HepG2 (cell line): ENCODE results near the gene ZC3H18. TPM values are rescaled to one million over a fixed set of nuclear protein-coding genes. Genes with fewer than 3 reads are reported as not detected.

Experiments used
- CTCF ChIP-seq: sonication (generic); formaldehyde crosslinking; IDR thresholded peaks from 2 replicates; pipeline ENCODE4 v1.5.0; 2020; ENCODE audit warnings: mild to moderate bottlenecking, missing genetic modification reagents, moderate library complexity
- ETV5 ChIP-seq: IDR thresholded peaks from 2 replicates; pipeline ENCODE4 v1.6.1; 2018; ENCODE audit warnings: missing biosample characterization, missing genetic modification reagents, inconsistent platforms, borderline replicate concordance
- FOSL2 ChIP-seq: sonication (generic); formaldehyde crosslinking; IDR thresholded peaks from 2 replicates; pipeline ENCODE4 v1.4.0; 2020; ENCODE audit warnings: missing genetic modification reagents
- KDM2A ChIP-seq: sonication (generic); formaldehyde crosslinking; IDR thresholded peaks from 2 replicates; pipeline ENCODE4 v1.4.0; 2020; ENCODE audit warnings: low read depth, missing genetic modification reagents, borderline replicate concordance
- MAZ ChIP-seq, 2 experiments: sonication (generic) in 1 of 2; formaldehyde crosslinking in 1 of 2; IDR thresholded peaks; 2 replicates each; pipeline versions ENCODE4 v1.5.0 to v1.6.1; 2012 to 2020; ENCODE audit warnings: low read depth in 2 of 2, mild to moderate bottlenecking in 2 of 2, borderline replicate concordance in 1 of 2, improper control_type of control experiment in 1 of 2, low read length in 1 of 2, missing genetic modification reagents in 1 of 2, moderate library complexity in 1 of 2
- MIER2 ChIP-seq: IDR thresholded peaks from 2 replicates; pipeline ENCODE4 v1.6.1; 2016; ENCODE audit warnings: missing biosample characterization, missing genetic modification reagents
- RAD21 ChIP-seq: fragments of 450-650 bp; formaldehyde crosslinking; IDR thresholded peaks from 2 replicates; pipeline ENCODE4 v1.5.0; 2020; ENCODE audit warnings: mild to moderate bottlenecking
- TEAD3 ChIP-seq: optimal IDR thresholded peaks from 2 replicates; pipeline ENCODE3; 2016; ENCODE audit warnings: borderline replicate concordance
- TFDP2 ChIP-seq: sonication (generic); formaldehyde crosslinking; IDR thresholded peaks from 2 replicates; pipeline ENCODE4 v1.4.0; 2020; ENCODE audit warnings: missing genetic modification reagents
- THAP11 ChIP-seq: IDR thresholded peaks from 2 replicates; pipeline ENCODE4 v1.6.1; 2016; ENCODE audit warnings: missing biosample characterization, missing genetic modification reagents
- ZFY ChIP-seq: sonication (generic); formaldehyde crosslinking; IDR thresholded peaks from 2 replicates; pipeline ENCODE4 v1.4.0; 2020; ENCODE audit warnings: missing genetic modification reagents
- ZNF3 ChIP-seq: IDR thresholded peaks from 2 replicates; pipeline ENCODE4 v1.7.0; 2017; ENCODE audit warnings: inconsistent platforms
- ZNF317 ChIP-seq: sonication (generic); formaldehyde crosslinking; IDR thresholded peaks from 2 replicates; pipeline ENCODE4 v1.5.0; 2020; ENCODE audit warnings: mild to moderate bottlenecking, missing genetic modification reagents
- ZNF337 ChIP-seq: sonication (generic); formaldehyde crosslinking; IDR thresholded peaks from 2 replicates; pipeline ENCODE4 v1.5.1; 2020; ENCODE audit warnings: missing genetic modification reagents, low read depth, mild to moderate bottlenecking, borderline replicate concordance
- polyA plus RNA-seq, 8 experiments: library from polyadenylated mRNA; depleted of rRNA in 3 of 8; stranded (reverse) in 7 of 8; unstranded in 1 of 8; fragments of >200 nt; fragmentation: Illumina TruSeq in 4 of 8; extraction: Trizol in 4 of 8; gene quantifications; 2 replicates each; pipeline versions ENCODE4 v1.2.1 to v1.2.3, GENCODE V29; 2011 to 2016; ENCODE audit warnings: low read depth in 4 of 8, missing spikeins in 1 of 8, mixed read lengths in 1 of 8; ENCODE audit not compliant: insufficient read depth in 1 of 8
- total RNA-seq, 5 experiments: library from RNA; depleted of rRNA; stranded (reverse); fragments of >200 nt; fragmentation: Illumina TruSeq; extraction: Trizol; gene quantifications; 2 replicates each; pipeline ENCODE4 v1.2.3, GENCODE V29; 2016; ENCODE audit warnings: low read depth in 1 of 5
- TF ChIP-seq, protein P1 (sequence below): sonication (generic); formaldehyde crosslinking; IDR thresholded peaks from 2 replicates; pipeline ENCODE4 v1.4.0; 2020; ENCODE audit warnings: missing genetic modification reagents, borderline replicate concordance
- TF ChIP-seq, protein P2 (sequence below): sonication (generic); formaldehyde crosslinking; IDR thresholded peaks from 2 replicates; pipeline ENCODE4 v1.5.1; 2020; ENCODE audit warnings: mild to moderate bottlenecking, missing genetic modification reagents, moderate library complexity

The ZC3H18 gene
- total and polyA plus RNA-seq, 2 of the 13 experiments (the other 11 are each of a cell fraction or from before 2014, with no cell fraction given), result 11.2 to 27.4 TPM

DNA sequence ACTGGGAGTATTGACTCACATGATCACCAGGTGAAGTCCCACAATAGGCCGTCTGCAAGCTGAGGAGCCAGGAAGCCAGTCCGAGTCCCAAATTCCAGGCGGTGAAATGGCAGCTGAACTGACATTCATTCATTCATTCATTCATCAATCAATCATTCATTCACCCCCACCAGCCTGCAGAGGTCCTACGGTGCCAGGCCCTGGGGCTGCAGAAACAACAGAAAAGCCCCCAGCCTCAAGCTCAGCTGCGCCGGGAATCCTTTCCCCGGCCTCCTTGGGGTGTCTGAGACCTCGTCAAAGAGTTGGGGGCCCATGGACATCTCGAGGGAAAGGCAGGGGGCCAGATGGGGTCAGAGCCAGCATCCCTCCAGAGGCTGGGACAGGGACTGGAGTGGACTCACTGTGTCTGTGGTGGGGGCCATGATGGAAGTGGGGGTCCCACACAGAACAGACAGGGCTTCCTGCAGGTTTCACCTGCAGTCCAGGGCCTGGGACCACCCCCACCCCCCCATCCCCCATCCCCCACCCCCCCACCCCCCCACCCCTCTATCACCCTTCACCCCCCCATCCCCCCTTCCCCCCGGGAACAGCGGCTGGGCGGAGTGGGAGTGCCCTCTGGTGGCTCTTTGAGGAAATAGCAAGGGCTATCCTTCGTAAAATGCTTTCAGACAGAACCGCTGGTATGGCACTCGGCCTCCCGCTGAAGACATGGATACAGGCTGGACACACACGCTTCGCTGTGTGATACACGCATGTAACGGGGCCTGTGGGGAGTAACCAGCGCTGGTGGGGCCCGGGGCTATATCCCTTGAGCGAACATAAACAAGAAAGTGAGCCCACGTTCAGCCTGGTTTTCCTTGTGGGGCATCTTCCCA lies 8.5 kb upstream of the ZC3H18 start (continued):
- TF ChIP-seq ETV5 (CRISPR knock-in tag) (0 out of 2 replicates have a peak, but pooled peaks have one; percentile 16), ZNF317 (CRISPR knock-in tag) (0 out of 2 replicates have a peak, but pooled peaks have one; percentile 46), TFDP2 (CRISPR knock-in tag) (no peak), ZNF3 (CRISPR knock-in tag) (no peak), ZFY (CRISPR knock-in tag) (no peak), MAZ (IDR thresholded peaks at IDR 0.05; ENCODE audit: borderline replicate concordance, low read depth, low read length) (peak; percentile 71; the same call in 1 of the 2 replicates), MAZ (CRISPR knock-in tag; IDR thresholded peaks at IDR 0.05; ENCODE audit: low read depth) (no peak), RAD21 (peak; percentile 65), MIER2 (CRISPR knock-in tag) (peak; percentile 79), FOSL2 (no peak), TEAD3 (peak; percentile 75), KDM2A (CRISPR knock-in tag) (0 out of 2 replicates have a peak, but pooled peaks have one; percentile 63), CTCF (CRISPR knock-in tag) (peak; percentile 84), THAP11 (CRISPR knock-in tag) (peak; percentile 16; the same call in 1 of the 2 replicates), ZNF337 (CRISPR knock-in tag) (no peak)
- TF ChIP-seq, protein P1, sequence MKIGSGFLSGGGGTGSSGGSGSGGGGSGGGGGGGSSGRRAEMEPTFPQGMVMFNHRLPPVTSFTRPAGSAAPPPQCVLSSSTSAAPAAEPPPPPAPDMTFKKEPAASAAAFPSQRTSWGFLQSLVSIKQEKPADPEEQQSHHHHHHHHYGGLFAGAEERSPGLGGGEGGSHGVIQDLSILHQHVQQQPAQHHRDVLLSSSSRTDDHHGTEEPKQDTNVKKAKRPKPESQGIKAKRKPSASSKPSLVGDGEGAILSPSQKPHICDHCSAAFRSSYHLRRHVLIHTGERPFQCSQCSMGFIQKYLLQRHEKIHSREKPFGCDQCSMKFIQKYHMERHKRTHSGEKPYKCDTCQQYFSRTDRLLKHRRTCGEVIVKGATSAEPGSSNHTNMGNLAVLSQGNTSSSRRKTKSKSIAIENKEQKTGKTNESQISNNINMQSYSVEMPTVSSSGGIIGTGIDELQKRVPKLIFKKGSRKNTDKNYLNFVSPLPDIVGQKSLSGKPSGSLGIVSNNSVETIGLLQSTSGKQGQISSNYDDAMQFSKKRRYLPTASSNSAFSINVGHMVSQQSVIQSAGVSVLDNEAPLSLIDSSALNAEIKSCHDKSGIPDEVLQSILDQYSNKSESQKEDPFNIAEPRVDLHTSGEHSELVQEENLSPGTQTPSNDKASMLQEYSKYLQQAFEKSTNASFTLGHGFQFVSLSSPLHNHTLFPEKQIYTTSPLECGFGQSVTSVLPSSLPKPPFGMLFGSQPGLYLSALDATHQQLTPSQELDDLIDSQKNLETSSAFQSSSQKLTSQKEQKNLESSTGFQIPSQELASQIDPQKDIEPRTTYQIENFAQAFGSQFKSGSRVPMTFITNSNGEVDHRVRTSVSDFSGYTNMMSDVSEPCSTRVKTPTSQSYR, result peak; percentile 86
- TF ChIP-seq, protein P2, sequence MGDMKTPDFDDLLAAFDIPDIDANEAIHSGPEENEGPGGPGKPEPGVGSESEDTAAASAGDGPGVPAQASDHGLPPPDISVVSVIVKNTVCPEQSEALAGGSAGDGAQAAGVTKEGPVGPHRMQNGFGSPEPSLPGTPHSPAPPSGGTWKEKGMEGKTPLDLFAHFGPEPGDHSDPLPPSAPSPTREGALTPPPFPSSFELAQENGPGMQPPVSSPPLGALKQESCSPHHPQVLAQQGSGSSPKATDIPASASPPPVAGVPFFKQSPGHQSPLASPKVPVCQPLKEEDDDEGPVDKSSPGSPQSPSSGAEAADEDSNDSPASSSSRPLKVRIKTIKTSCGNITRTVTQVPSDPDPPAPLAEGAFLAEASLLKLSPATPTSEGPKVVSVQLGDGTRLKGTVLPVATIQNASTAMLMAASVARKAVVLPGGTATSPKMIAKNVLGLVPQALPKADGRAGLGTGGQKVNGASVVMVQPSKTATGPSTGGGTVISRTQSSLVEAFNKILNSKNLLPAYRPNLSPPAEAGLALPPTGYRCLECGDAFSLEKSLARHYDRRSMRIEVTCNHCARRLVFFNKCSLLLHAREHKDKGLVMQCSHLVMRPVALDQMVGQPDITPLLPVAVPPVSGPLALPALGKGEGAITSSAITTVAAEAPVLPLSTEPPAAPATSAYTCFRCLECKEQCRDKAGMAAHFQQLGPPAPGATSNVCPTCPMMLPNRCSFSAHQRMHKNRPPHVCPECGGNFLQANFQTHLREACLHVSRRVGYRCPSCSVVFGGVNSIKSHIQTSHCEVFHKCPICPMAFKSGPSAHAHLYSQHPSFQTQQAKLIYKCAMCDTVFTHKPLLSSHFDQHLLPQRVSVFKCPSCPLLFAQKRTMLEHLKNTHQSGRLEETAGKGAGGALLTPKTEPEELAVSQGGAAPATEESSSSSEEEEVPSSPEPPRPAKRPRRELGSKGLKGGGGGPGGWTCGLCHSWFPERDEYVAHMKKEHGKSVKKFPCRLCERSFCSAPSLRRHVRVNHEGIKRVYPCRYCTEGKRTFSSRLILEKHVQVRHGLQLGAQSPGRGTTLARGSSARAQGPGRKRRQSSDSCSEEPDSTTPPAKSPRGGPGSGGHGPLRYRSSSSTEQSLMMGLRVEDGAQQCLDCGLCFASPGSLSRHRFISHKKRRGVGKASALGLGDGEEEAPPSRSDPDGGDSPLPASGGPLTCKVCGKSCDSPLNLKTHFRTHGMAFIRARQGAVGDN (CRISPR knock-in tag), result peak; percentile 13; the same call in 1 of the 2 replicates
